ENCODE data around the gene JPH3. TPM values are rescaled to one million over a fixed set of nuclear protein-coding genes. Genes with fewer than 3 reads are reported as not detected.

Gene JPH3
- total and polyA plus RNA-seq, 2 experiments from 2014 or later: 1.8 to 4.8 TPM

DNA sequence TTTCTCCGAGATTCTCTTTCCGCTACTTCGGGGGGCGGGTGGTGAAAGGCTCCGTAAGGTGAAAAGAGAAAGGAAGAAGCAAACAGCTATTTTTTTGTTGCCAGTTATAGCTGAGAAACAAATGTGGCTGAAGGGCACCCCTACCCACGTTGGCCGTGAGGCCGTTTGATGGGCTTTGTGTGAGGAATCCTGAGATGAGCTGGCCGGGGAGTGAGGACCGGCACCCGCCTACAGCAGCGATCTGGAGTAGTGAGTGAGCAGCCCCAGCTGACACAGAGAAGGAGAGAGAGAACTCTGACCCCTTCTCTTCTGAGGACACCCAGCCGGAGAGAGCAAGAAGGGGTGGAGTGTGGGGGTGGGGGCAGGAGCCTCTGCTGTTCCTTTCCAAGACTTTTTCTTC, 5.6 kb downstream of the JPH3 start:
- WGBS (ENCODE audit: low lambda C conversion rate, missing lambda C conversion rate): 90% methylated on average over 13 of the region's 13 CpGs
- TF ChIP-seq EZH2 (IDR thresholded peaks at IDR 0.05; ENCODE audit: borderline replicate concordance) (no peak), EZH2phosphoT487 (IDR thresholded peaks at IDR 0.05; ENCODE audit: low read depth, severe bottlenecking, unreplicated experiment) (no peak), CTCF (IDR thresholded peaks at IDR 0.05; ENCODE audit: poor library complexity) (no peak)
- Histone ChIP-seq H3K9me2 (replicated peaks; ENCODE audit: insufficient read depth) (no peaks in the 10 kb centered on the region), H3K36me3 (replicated peaks; ENCODE audit: insufficient read depth, low read depth) (no peaks in the 10 kb centered on the region), H2AFZ (no peak overlapping the region), H3K4me1 (ENCODE audit: insufficient read depth) (peaks cover 6% of the 10 kb centered on the region), H3K27ac (no peak overlapping the region), H3K9me3 (ENCODE audit: low read depth) (no peaks in the 10 kb centered on the region), H4K20me1 (ENCODE audit: insufficient read depth, poor library complexity, severe bottlenecking) (no peaks in the 10 kb centered on the region), H3K79me2 (no peaks in the 10 kb centered on the region), H3K4me3 (no peak overlapping the region), H3K27me3 (peaks cover 29% of the 10 kb centered on the region), H3K4me2 (no peak overlapping the region)
- no peak for DNase-seq (ENCODE audit: low spot score)

DNA sequence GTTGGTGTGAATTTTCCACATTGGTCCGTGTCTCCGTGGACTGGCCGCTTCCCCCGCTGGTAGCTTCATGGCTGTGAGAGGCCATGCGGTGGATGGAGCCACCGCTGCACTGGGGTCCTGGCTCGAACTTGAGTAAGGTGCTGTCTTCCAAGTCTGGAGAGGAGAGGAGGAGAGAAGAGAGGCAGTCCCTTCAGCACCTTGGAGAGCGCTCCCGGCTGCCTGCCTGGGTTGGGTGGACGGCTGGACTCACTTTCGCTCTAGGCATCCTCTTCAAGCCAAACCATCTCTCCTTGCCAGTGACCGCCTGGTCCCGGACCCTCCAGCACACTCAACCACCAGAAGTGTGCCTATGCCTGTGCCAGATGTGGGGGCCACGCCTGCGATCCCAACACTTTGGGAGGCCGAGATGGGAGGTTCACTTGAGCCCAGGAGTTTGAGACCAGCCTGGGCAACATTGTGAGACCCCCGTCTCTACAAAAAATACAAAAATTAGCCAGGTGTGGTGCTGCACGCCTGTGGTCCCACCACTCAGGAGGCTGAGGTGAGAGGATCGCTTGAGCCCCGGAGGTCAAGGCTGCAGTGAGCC, 6.2 kb downstream of the JPH3 start:
- H3K4me3 ChIP-seq: no peak overlapping the region
- TF ChIP-seq EZH2phosphoT487 (IDR thresholded peaks at IDR 0.05; ENCODE audit: low read depth, severe bottlenecking, unreplicated experiment): no peak
- H3K9me2 ChIP-seq (replicated peaks; ENCODE audit: insufficient read depth): no peaks in the 10 kb centered on the region
- H4K20me1 ChIP-seq (ENCODE audit: insufficient read depth, poor library complexity, severe bottlenecking): no peaks in the 10 kb centered on the region
- H3K4me1 ChIP-seq (ENCODE audit: insufficient read depth): peaks cover 3% of the 10 kb centered on the region
- no peak overlapping the region for H3K27ac ChIP-seq
- DNase-seq (ENCODE audit: low spot score): peak; percentile 88
- H3K4me2 ChIP-seq: no peak overlapping the region
- H3K79me2 ChIP-seq: no peaks in the 10 kb centered on the region
- 59% methylated on average over 20 of the region's 20 CpGs for WGBS (ENCODE audit: low lambda C conversion rate, missing lambda C conversion rate)
- H3K36me3 ChIP-seq (replicated peaks; ENCODE audit: insufficient read depth, low read depth): no peaks in the 10 kb centered on the region
- H3K9me3 ChIP-seq (ENCODE audit: low read depth): no peaks in the 10 kb centered on the region
- no peak overlapping the region for H2AFZ ChIP-seq
- peaks cover 23% of the 10 kb centered on the region for H3K27me3 ChIP-seq

DNA sequence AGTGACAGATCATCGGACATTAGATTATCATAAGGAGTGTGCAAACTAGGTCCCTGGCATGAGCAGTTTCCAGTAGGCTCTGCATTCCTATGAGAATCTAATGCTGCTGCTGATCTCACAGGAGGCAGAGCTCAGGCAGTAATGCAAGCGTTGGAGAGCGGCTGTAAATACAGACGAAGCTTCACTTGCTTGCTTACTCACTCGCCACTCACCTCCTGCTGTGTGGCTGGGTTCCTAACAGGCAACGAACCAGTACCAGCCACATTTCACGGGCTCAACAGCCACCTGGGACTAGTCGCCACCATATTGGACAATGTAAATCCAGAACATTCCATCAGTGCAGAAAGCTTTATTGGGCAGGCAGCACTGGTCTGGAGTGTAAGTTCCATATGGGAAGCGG, 7.7 kb downstream of the JPH3 start:
- peaks cover 7% of the 10 kb centered on the region for H3K27me3 ChIP-seq
- no peak overlapping the region for H2AFZ ChIP-seq
- TF ChIP-seq CTCF (IDR thresholded peaks at IDR 0.05; ENCODE audit: poor library complexity) (no peak), EZH2phosphoT487 (IDR thresholded peaks at IDR 0.05; ENCODE audit: low read depth, severe bottlenecking, unreplicated experiment) (no peak), EZH2 (IDR thresholded peaks at IDR 0.05; ENCODE audit: borderline replicate concordance) (no peak)
- no peak for DNase-seq (ENCODE audit: low spot score)
- no peak overlapping the region for H3K27ac ChIP-seq
- H3K9me2 ChIP-seq (replicated peaks; ENCODE audit: insufficient read depth): no peaks in the 10 kb centered on the region
- H3K79me2 ChIP-seq: no peaks in the 10 kb centered on the region
- no peaks in the 10 kb centered on the region for H3K36me3 ChIP-seq (replicated peaks; ENCODE audit: insufficient read depth, low read depth)
- 89% methylated on average over 9 of the region's 9 CpGs for WGBS (ENCODE audit: low lambda C conversion rate, missing lambda C conversion rate)
- no peak overlapping the region for H3K4me2 ChIP-seq
- no peaks in the 10 kb centered on the region for H3K9me3 ChIP-seq (ENCODE audit: low read depth)
- H3K4me1 ChIP-seq (ENCODE audit: insufficient read depth): no peaks in the 10 kb centered on the region
- no peak overlapping the region for H3K4me3 ChIP-seq
- H4K20me1 ChIP-seq (ENCODE audit: insufficient read depth, poor library complexity, severe bottlenecking): no peaks in the 10 kb centered on the region

DNA sequence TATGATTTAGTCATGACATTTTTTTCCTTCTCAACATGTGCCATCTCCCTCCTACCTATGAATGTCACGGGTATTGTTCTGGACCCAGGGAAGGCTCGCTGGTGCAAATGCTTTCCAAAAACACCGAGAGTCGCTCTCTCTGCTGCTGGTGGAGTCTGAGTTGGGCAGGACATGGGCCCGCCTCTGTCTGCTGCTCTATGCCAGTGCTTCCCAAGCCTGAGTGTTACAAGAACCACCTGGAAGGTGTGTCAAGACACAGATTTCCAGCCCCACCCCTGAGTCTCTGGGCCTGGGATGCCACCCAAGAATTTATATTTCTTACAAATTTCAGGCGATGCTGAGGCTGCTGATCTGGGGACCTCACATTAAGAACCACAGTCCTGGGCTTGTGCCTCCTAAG, 9.1 kb downstream of the JPH3 start:
- Histone ChIP-seq H3K4me2 (no peak overlapping the region), H3K36me3 (replicated peaks; ENCODE audit: insufficient read depth, low read depth) (no peaks in the 10 kb centered on the region), H3K27ac (no peak overlapping the region), H3K79me2 (no peaks in the 10 kb centered on the region), H3K4me1 (ENCODE audit: insufficient read depth) (no peaks in the 10 kb centered on the region), H3K4me3 (no peak overlapping the region), H3K9me3 (ENCODE audit: low read depth) (no peaks in the 10 kb centered on the region), H4K20me1 (ENCODE audit: insufficient read depth, poor library complexity, severe bottlenecking) (no peaks in the 10 kb centered on the region), H3K27me3 (no peaks in the 10 kb centered on the region), H3K9me2 (replicated peaks; ENCODE audit: insufficient read depth) (no peaks in the 10 kb centered on the region), H2AFZ (no peak overlapping the region)
- no peak for DNase-seq (ENCODE audit: low spot score)
- 90% methylated on average over 6 of the region's 6 CpGs for WGBS (ENCODE audit: low lambda C conversion rate, missing lambda C conversion rate)
- TF ChIP-seq CTCF (IDR thresholded peaks at IDR 0.05; ENCODE audit: poor library complexity) (no peak), EZH2phosphoT487 (IDR thresholded peaks at IDR 0.05; ENCODE audit: low read depth, severe bottlenecking, unreplicated experiment) (no peak), EZH2 (IDR thresholded peaks at IDR 0.05; ENCODE audit: borderline replicate concordance) (no peak)
